BLaER1 treated with 17β-estradiol and CSF1 and Interleukin-3, amounts not matched to agents 10 nM and 100 nM (cell line): ENCODE data around the gene PSMG3.
A peak's percentile ranks its signal among the peaks of the same experiment; 100 is the strongest.

Experiments used
- H3K27ac ChIP-seq, 11 experiments: shearing (Covaris generic); formaldehyde crosslinking; 2 replicates each; pipeline ENCODE4 v1.8.1; 2022
- H3K27me3 ChIP-seq, 11 experiments: shearing (Covaris generic); formaldehyde crosslinking; 2 replicates each; pipeline ENCODE4 v1.8.1; 2022
- H3K36me3 ChIP-seq, 11 experiments: shearing (Covaris generic); formaldehyde crosslinking; 2 replicates each; pipeline ENCODE4 v1.8.1; 2022
- H3K4me1 ChIP-seq, 10 experiments: shearing (Covaris generic); formaldehyde crosslinking; 2 replicates each; pipeline ENCODE4 v1.8.1; 2022
- H3K4me2 ChIP-seq, 11 experiments: shearing (Covaris generic); formaldehyde crosslinking; 2 replicates each; pipeline ENCODE4 v1.8.1; 2022
- H3K4me3 ChIP-seq, 10 experiments: shearing (Covaris generic); formaldehyde crosslinking; 2 replicates each; pipeline ENCODE4 v1.8.1; 2022
- H3K9ac ChIP-seq, 11 experiments: shearing (Covaris generic); formaldehyde crosslinking; 2 replicates each; pipeline ENCODE4 v1.8.1; 2022
- H3K9me3 ChIP-seq, 11 experiments: shearing (Covaris generic); formaldehyde crosslinking; replicated peaks in 1 of 11; 2 replicates each; pipeline ENCODE4 v1.8.1; 2022
- H4K20me1 ChIP-seq, 11 experiments: shearing (Covaris generic); formaldehyde crosslinking; 2 replicates each; pipeline ENCODE4 v1.8.1; 2022
- Cebpa-rat ChIP-seq, 11 experiments: shearing (Covaris generic); IDR thresholded peaks; 2 replicates each; pipeline ENCODE4 v1.8.1; 2022

PSMG3 gene

DNA sequence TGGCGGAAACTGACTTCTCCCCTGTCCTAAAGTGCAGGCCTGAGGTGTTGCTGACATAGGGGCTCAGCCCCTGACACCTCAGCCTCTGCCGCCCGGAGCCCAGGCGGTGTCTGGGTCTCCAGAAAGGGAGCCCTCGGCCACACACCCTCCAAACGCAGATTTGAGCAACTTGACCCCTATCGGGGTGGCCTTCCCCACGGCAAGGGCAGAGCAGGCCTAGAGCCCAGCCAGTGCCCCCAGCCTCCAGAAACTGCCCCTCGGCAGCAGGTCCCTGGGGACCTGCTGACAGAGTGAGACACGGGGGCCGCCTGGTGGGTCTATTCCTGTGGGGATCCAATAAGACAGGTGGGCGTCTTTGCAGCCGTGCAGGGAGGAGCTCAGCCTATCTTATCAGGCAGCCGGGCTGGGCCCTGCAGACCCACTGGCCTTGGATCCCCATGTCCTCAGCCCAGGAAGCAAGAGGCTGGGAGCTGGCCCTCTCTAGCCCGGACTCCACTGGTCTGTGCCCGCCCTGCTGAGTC is 24.9 kb downstream of the PSMG3 start:
- Histone ChIP-seq H3K27me3 (no peaks in the 10 kb centered on the region), H3K4me3 (no peak overlapping the region), H4K20me1 (peaks cover 36 to 81% (median 53%) of the 10 kb centered on the region in 11 experiments), H3K36me3 (peaks cover 20 to 40% (median 37%) of the 10 kb centered on the region in 11 experiments), H3K9me3 (no peaks in the 10 kb centered on the region), H3K4me1 (peaks cover 28 to 86% (median 81%) of the 10 kb centered on the region in 10 experiments), H3K9ac (peak overlapping the region in 7 of 11 experiments; percentile 10 to 54 (median 39); a peak in 11 of 22 replicates), H3K27ac (peak overlapping the region in 4 of 11 experiments; percentile 1 to 32 (median 16); a peak in 2 of 22 replicates), H3K4me2 (peak overlapping the region; percentile 35 to 86 (median 74); a peak in 21 of 22 replicates)
- no peak for TF ChIP-seq Cebpa-rat (IDR thresholded peaks at IDR 0.05)

DNA sequence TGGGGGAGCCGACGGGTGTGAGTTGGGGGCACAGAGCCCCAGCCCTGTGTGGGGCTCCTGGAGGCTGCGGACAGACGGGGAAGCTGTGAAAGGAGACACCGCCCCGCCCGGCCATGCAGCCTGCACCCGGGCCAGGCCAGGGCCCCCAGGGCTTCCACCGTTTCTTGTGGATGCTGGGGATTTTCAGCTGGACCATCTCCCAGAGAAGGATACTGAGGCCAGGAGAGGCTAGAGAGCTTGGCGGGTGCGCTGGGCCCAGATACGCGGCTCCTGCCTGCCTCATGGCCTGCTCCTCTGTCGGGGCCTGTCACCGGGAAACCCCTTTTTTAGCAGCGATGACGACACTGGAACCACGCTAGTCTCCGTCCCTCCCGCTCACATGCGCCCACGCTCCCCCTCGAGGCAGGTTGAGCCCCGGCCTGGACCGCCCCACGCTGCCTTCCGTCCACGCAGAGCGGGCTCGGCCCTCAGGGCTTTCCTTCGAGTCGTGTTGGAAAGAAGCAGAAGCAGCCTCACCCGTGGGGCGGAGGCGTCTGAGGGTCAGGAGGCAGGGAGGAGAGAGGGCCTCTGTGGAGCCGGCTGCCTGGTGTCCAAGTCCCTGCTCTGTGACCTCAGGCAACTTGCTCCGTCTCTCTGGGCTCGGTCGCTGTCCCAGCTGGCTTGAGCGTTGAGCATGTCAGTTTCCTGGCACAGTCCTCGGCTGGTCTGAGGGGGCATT is 25.5 kb downstream of the PSMG3 start:
- H3K27ac ChIP-seq: peak overlapping the region in 5 of 11 experiments; percentile 1 to 32 (median 17); a peak in 2 of 22 replicates
- no peaks in the 10 kb centered on the region for H3K27me3 ChIP-seq
- H3K9me3 ChIP-seq: no peaks in the 10 kb centered on the region
- H3K4me2 ChIP-seq: peak overlapping the region; percentile 35 to 86 (median 74); a peak in 21 of 22 replicates
- no peak overlapping the region for H3K4me3 ChIP-seq
- H4K20me1 ChIP-seq: peaks cover 42 to 87% (median 59%) of the 10 kb centered on the region in 11 experiments
- peak overlapping the region in 7 of 11 experiments; percentile 18 to 54 (median 39); a peak in 13 of 22 replicates for H3K9ac ChIP-seq
- TF ChIP-seq Cebpa-rat (IDR thresholded peaks at IDR 0.05): no peak
- peaks cover 28 to 92% (median 87%) of the 10 kb centered on the region in 10 experiments for H3K4me1 ChIP-seq
- peaks cover 26 to 46% (median 43%) of the 10 kb centered on the region in 11 experiments for H3K36me3 ChIP-seq

DNA sequence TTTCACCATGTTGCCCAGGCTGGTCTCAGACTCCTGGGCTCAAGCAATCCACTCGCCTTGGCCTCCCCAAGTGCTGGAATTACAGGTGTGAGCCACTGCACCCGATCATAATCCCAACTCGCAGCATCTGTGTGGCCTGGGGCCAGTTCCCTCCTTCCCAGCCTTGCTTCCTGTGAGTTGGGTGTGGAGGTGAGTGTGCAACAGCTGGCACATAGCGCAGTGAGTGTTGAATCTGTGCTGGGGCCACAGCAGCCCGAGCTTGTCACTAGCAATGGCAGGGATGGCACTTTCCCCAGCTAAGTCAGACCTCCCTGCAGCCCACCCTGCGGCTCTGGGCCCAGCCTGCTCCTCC is 26.0 kb downstream of the PSMG3 start:
- H3K36me3 ChIP-seq: peaks cover 32 to 51% (median 48%) of the 10 kb centered on the region in 11 experiments
- H4K20me1 ChIP-seq: peaks cover 48 to 93% (median 65%) of the 10 kb centered on the region in 11 experiments
- H3K4me1 ChIP-seq: peaks cover 28 to 97% (median 91%) of the 10 kb centered on the region in 10 experiments
- no peaks in the 10 kb centered on the region for H3K9me3 ChIP-seq
- peak overlapping the region; percentile 35 to 86 (median 74); a peak in 17 of 22 replicates for H3K4me2 ChIP-seq
- H3K4me3 ChIP-seq: no peak overlapping the region
- peak overlapping the region in 1 of 11 experiments; percentile 32; a peak in 2 of 22 replicates for H3K27ac ChIP-seq
- no peak for TF ChIP-seq Cebpa-rat (IDR thresholded peaks at IDR 0.05)
- H3K9ac ChIP-seq: peak overlapping the region in 5 of 11 experiments; percentile 2 to 54 (median 39); a peak in 6 of 22 replicates
- no peaks in the 10 kb centered on the region for H3K27me3 ChIP-seq

DNA sequence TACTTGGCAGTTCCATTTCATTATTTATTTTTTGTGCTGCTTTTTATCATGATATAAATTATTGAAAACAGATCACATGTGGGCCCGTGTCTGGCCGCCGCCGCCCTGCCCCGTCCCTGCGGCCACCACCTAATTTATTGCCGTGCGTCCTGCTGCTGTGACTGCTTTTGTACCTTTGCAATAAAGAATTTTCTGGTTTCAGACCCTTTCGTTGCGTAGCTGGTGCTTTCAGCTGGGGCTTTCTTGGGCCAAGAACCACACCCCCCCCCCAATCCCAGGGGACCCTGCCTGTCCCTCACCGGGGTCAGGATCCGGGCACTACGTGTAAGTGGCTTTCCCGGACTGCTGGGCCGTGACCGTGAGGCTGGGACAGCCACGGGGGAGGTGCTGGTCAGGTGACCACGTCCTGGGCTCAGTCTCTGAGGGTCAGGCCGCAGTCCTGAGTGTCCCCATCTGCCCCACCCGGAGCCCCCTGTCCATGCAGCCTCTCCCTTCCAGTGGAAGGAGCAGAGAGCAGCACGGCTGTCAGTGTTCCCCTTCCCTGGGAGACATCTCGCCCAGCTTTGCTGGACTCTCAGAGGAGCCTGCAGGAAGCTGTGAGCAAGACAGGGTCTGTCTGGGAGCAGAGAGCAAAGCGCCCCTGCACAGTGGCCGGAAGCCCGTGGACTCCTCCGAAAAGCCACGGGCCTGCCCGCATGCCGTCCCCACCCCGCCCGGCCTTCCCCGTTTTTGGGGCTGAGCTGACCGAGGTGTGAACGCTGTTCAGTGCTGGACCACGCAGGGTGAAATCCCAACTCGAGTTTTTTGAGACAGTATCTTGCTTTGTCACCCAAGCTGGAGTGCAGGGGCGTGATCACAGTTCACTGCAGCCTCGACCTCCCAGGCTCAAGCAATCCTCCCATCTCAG is 26.7 kb downstream of the PSMG3 start:
- Histone ChIP-seq H3K4me2 (peak overlapping the region in 10 of 11 experiments; percentile 33 to 86 (median 74); a peak in 20 of 22 replicates), H3K27ac (peak overlapping the region in 3 of 11 experiments; percentile 25 to 32 (median 32); a peak in 3 of 22 replicates), H3K4me3 (no peak overlapping the region), H3K27me3 (no peaks in the 10 kb centered on the region), H3K4me1 (peaks cover 28 to 97% (median 89%) of the 10 kb centered on the region in 10 experiments), H4K20me1 (peaks cover 55 to 99% (median 72%) of the 10 kb centered on the region in 11 experiments), H3K9me3 (no peaks in the 10 kb centered on the region), H3K36me3 (peaks cover 37 to 57% (median 54%) of the 10 kb centered on the region in 11 experiments), H3K9ac (peak overlapping the region in 6 of 11 experiments; percentile 2 to 56 (median 18); a peak in 5 of 22 replicates)
- no peak for TF ChIP-seq Cebpa-rat (IDR thresholded peaks at IDR 0.05)

DNA sequence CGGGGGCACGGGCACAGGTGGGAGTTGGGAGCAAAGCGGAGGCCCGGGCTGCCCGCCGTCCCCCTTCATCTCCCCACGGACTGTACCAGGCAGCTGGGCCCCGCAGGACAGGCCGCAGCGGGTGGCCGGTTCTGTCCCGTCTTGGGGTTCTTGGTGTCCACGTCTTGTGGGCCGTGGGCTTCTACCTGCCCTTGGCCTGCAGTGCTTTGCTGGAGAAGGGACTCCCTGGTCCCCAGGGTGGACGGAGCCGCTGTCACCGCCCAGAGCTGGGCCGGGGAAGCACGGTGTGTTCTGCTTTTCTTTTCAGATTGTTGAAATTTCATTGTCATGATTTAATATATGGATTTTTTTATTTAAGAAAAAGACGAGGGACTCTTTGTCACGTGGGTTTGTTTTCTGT is 27.5 kb downstream of the PSMG3 start:
- Histone ChIP-seq H3K9ac (peak overlapping the region in 7 of 11 experiments; percentile 2 to 56 (median 10); a peak in 6 of 22 replicates), H3K4me2 (peak overlapping the region in 10 of 11 experiments; percentile 33 to 86 (median 74); a peak in 20 of 22 replicates), H3K4me1 (peaks cover 28 to 97% (median 85%) of the 10 kb centered on the region in 10 experiments), H3K27ac (no peak overlapping the region), H4K20me1 (peaks cover 62 to 99% (median 79%) of the 10 kb centered on the region in 11 experiments), H3K4me3 (no peak overlapping the region), H3K27me3 (no peaks in the 10 kb centered on the region), H3K36me3 (peaks cover 45 to 64% (median 61%) of the 10 kb centered on the region in 11 experiments), H3K9me3 (no peaks in the 10 kb centered on the region)
- TF ChIP-seq Cebpa-rat (IDR thresholded peaks at IDR 0.05): no peak

DNA sequence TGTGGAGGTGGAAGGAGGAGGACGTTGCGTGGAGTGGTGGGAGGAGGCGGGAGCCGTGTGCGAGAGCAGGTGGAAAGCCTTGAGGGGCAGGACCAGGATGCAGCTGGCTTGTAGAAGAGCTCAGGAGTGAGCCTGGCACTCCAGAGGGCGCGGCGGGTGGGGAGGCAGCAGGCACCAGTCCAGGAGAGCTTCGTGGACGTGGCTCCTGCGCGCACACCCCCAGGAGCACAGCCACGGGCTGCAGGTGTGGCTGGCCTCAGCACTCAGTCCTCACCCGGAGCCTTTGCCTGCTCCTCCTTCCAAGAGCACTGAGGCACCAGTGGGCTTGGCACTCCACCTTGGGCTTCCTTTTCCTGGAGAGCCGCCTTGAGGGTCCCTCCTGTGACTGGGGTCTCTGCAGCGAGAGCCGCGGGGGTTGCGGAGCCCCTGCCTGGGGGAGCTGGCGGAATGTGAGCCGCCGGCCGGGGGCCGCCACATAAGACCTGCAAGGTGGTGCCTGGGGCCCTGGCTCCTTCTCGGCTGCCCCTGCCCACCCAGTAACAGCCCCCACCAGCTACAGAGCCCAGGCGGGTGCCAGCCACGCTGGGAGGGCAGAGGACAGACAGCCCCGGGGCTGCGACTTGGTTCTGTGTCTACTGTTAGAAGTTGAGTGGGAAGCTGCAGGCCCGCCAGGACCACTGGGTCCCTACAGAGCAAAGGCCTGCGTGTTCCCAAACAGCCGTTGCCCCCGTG is 28.2 kb downstream of the PSMG3 start:
- H3K36me3 ChIP-seq: peaks cover 51 to 72% (median 68%) of the 10 kb centered on the region in 11 experiments
- peak overlapping the region in 6 of 11 experiments; percentile 2 to 56 (median 9); a peak in 4 of 22 replicates for H3K9ac ChIP-seq

DNA sequence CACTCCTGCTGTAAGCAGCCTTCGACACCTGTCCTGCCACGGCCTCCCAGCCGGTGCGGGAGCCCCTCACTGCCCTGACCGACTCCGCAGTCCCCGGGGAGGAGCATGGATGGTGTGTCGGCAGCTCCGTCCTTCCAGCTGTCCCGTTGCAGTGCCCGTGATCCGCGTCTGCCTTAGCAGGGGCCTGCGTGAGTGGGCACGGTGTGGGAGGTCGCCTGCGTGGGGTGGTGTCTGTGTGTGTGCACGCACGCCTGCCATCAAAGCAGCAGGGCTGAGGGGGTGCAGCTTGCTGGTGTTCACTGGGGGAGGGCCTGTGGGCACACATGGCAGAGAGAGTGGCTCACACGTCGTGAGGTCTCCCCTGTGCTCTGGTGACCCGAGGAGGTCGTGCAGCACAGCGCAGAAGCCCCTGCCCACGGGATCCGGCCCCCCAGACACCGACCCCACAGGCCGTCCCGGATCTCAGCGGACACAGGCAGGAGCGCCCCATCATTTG is 29.0 kb downstream of the PSMG3 start:
- Histone ChIP-seq H3K4me2 (peak overlapping the region in 7 of 11 experiments; percentile 15 to 86 (median 78); a peak in 13 of 22 replicates), H3K27ac (no peak overlapping the region), H4K20me1 (peaks cover 77 to 99% (median 94%) of the 10 kb centered on the region in 11 experiments), H3K36me3 (peaks cover 53 to 79% (median 75%) of the 10 kb centered on the region in 11 experiments), H3K27me3 (no peaks in the 10 kb centered on the region), H3K4me1 (peaks cover 35 to 96% (median 85%) of the 10 kb centered on the region in 10 experiments), H3K9ac (peak overlapping the region in 2 of 11 experiments; percentile 8 to 56; a peak in 1 of 22 replicates), H3K9me3 (no peaks in the 10 kb centered on the region), H3K4me3 (no peak overlapping the region)
- no peak for TF ChIP-seq Cebpa-rat (IDR thresholded peaks at IDR 0.05)

More for the DNA sequence above, 28.2 kb downstream of the PSMG3 start:
- no peak overlapping the region for H3K27ac ChIP-seq
- H3K4me3 ChIP-seq: no peak overlapping the region
- TF ChIP-seq Cebpa-rat (IDR thresholded peaks at IDR 0.05): no peak
- no peaks in the 10 kb centered on the region for H3K9me3 ChIP-seq
- H3K4me2 ChIP-seq: peak overlapping the region in 8 of 11 experiments; percentile 15 to 86 (median 76); a peak in 13 of 22 replicates
- peaks cover 70 to 99% (median 87%) of the 10 kb centered on the region in 11 experiments for H4K20me1 ChIP-seq
- H3K27me3 ChIP-seq: no peaks in the 10 kb centered on the region
- H3K4me1 ChIP-seq: peaks cover 35 to 97% (median 86%) of the 10 kb centered on the region in 10 experiments
